ENCODE measurements around the gene CMBL. TPM values are rescaled to one million over a fixed set of nuclear protein-coding genes. Genes with fewer than 3 reads are reported as not detected.

The CMBL gene
- total RNA-seq, 2 donors from 2014 or later = 3.4 to 7.8 TPM

DNA sequence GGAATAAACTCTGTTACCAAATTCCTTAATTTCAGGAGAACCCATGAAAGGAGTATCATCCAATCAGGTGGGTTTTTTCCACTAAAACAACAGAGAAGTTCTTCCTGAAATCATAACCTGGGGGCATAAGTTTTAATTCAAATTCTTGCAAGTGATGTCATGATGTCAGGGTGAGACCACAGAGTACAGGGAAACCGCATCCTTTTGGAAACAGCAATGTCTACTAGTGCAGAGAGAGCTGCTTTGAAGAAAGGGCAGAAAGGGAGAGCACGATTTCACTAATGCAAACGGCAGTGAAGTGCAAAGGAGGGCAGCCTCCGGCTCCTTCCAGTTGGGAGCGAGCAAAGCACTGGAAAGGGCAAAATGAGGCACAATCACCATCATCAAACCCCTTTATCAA lies 20.6 kb upstream of the CMBL start:
- peak overlapping the region in 1 of 2 donors; percentile 5 for H3K27ac ChIP-seq
- no peak for DNase-seq (ENCODE audit: low spot score)

DNA sequence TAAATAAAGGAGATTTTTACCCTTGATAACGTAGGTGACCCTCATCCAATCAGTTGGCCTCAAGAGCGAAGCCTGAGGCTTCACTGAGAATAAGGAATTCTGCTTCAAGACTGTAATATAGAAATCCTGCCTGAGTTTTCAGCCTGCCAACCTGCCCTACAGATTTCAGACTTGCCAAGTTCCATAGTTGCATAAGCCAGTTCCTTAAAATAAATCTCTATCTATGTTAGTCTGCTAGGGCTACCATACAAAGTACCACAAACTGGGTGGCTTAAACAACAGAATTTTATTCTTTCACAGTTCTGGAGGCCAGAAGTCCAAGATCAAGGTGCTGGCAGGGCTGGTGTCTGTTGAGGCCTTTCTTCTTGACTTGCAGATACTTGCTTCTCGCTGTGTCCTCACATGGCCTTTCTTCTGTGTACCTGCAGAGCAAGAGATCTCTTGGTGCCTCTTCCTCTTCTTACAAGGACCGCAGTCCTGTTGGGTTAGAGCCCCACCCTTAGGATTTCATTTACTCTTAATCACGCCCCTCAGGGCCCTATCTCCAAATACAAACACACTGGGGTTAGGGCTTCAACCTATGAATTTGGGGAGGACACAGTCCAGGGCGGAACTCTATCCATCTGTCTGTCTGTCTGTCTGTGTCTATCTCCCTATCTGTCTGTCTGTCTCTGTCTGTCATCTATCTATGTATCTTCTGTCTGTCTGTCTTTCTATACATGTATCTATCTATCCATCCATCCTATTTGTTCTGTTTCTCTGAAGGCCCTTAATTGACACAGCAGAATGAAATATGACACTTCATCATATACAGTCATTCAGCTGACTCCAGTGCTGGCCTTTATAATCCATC lies 17.0 kb upstream of the CMBL start:
- H3K4me3 ChIP-seq = no peak overlapping the region
- no peak for DNase-seq (ENCODE audit: low spot score)
- ATAC-seq (ENCODE audit: insufficient number of reproducible peaks, low FRiP score, low read depth) = no peak
- H3K4me1 ChIP-seq (ENCODE audit: control insufficient read depth in 1 of 2, low read depth in 2 of 2) = peaks cover 0 to 19% of the 10 kb centered on the region in 2 donors
- H3K9me3 ChIP-seq = no peaks in the 10 kb centered on the region
- H3K36me3 ChIP-seq = no peaks in the 10 kb centered on the region
- TF ChIP-seq, protein P1, sequence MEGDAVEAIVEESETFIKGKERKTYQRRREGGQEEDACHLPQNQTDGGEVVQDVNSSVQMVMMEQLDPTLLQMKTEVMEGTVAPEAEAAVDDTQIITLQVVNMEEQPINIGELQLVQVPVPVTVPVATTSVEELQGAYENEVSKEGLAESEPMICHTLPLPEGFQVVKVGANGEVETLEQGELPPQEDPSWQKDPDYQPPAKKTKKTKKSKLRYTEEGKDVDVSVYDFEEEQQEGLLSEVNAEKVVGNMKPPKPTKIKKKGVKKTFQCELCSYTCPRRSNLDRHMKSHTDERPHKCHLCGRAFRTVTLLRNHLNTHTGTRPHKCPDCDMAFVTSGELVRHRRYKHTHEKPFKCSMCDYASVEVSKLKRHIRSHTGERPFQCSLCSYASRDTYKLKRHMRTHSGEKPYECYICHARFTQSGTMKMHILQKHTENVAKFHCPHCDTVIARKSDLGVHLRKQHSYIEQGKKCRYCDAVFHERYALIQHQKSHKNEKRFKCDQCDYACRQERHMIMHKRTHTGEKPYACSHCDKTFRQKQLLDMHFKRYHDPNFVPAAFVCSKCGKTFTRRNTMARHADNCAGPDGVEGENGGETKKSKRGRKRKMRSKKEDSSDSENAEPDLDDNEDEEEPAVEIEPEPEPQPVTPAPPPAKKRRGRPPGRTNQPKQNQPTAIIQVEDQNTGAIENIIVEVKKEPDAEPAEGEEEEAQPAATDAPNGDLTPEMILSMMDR (IDR thresholded peaks at IDR 0.05) = no peak
- H3K27ac ChIP-seq = no peak overlapping the region
- H3K27me3 ChIP-seq (replicated peaks; ENCODE audit: insufficient read depth) = no peaks in the 10 kb centered on the region

More for the DNA sequence above, 20.6 kb upstream of the CMBL start:
- H3K36me3 ChIP-seq = no peaks in the 10 kb centered on the region
- no peaks in the 10 kb centered on the region for H3K9me3 ChIP-seq
- TF ChIP-seq, protein P1 (IDR thresholded peaks at IDR 0.05) = no peak
- H3K4me3 ChIP-seq = no peak overlapping the region
- ATAC-seq (ENCODE audit: insufficient number of reproducible peaks, low FRiP score, low read depth) = no peak
- H3K4me1 ChIP-seq (ENCODE audit: control insufficient read depth in 1 of 2, low read depth in 2 of 2) = peaks cover 10 to 47% of the 10 kb centered on the region in 2 donors
- H3K27me3 ChIP-seq (replicated peaks; ENCODE audit: insufficient read depth) = no peaks in the 10 kb centered on the region

- peaks cover 0 to 10% of the 10 kb centered on the region in 2 donors for H3K4me1 ChIP-seq (ENCODE audit: control insufficient read depth in 1 of 2, low read depth in 2 of 2)
- no peaks in the 10 kb centered on the region for H3K27me3 ChIP-seq (replicated peaks; ENCODE audit: insufficient read depth)
- ATAC-seq (ENCODE audit: insufficient number of reproducible peaks, low FRiP score, low read depth) (no peak), DNase-seq (ENCODE audit: low spot score) (no peak)
- no peaks in the 10 kb centered on the region for H3K36me3 ChIP-seq
- no peaks in the 10 kb centered on the region for H3K9me3 ChIP-seq
- H3K4me3 ChIP-seq = no peak overlapping the region
- no peak overlapping the region for H3K27ac ChIP-seq
- TF ChIP-seq, protein P1 (IDR thresholded peaks at IDR 0.05) = no peak
Observed at GRCh38 chr5:10323588-10324488, 16.1 kb upstream of the CMBL start.

DNA sequence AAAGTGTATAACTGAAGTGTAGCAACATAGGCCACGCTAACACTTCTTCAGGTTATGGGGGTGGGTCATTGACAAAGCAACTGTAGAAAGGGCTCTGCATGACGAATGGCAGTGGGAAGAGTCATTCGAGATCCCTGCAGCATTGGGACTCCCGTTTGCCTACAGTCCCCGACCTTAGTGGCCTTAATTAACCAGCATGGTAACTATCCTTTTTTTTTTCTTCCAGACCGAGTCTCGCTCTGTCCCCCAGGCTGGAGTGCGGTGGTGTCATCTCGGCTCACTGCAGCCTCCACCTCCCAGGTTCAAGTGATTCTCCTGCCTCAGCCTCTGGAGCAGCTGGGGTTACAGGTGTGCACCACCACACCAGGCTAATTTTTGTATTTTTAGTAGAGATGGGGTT lies 14.2 kb upstream of the CMBL start:
- no peak overlapping the region for H3K4me3 ChIP-seq
- no peaks in the 10 kb centered on the region for H3K36me3 ChIP-seq
- TF ChIP-seq, protein P1 (IDR thresholded peaks at IDR 0.05) = no peak
- H3K4me1 ChIP-seq (ENCODE audit: control insufficient read depth in 1 of 2, low read depth in 2 of 2) = peaks cover 0 to 8% of the 10 kb centered on the region in 2 donors
- no peak for DNase-seq (ENCODE audit: low spot score)
- H3K9me3 ChIP-seq = no peaks in the 10 kb centered on the region
- no peak for ATAC-seq (ENCODE audit: insufficient number of reproducible peaks, low FRiP score, low read depth)
- no peak overlapping the region for H3K27ac ChIP-seq
- H3K27me3 ChIP-seq (replicated peaks; ENCODE audit: insufficient read depth) = no peaks in the 10 kb centered on the region

DNA sequence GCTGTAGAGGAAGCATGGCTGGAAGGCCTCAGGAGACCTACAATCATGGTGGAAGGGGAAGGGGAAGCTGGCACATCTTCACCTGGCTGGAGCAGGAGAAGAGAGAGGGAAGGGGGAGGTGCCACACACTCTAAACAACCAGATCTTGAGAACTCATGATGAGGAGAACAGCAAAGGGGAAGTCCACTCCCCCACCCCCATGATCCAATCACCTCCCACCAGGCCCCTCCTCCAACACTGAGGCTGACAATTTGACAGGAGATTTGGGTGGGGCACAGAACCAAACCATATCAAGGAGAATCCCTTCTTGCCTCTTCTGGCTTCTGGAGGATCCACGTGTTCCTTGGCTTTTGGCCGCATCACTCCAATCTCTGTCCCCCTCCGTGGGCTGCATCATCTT lies 13.1 kb upstream of the CMBL start:
- no peak for DNase-seq (ENCODE audit: low spot score)
- no peaks in the 10 kb centered on the region for H3K9me3 ChIP-seq

More for the DNA sequence above, 13.1 kb upstream of the CMBL start:
- Histone ChIP-seq H3K27ac (no peak overlapping the region), H3K27me3 (replicated peaks; ENCODE audit: insufficient read depth) (no peaks in the 10 kb centered on the region), H3K4me3 (no peak overlapping the region), H3K4me1 (ENCODE audit: control insufficient read depth in 1 of 2, low read depth in 2 of 2) (peaks cover 0 to 8% of the 10 kb centered on the region in 2 donors), H3K36me3 (no peaks in the 10 kb centered on the region)
- no peak for ATAC-seq (ENCODE audit: insufficient number of reproducible peaks, low FRiP score, low read depth)
- TF ChIP-seq, protein P1 (IDR thresholded peaks at IDR 0.05) = no peak

Measured in thoracic aorta (tissue), 2 donors.